Natural killer cell (primary cell): Measurements from ENCODE around the gene PUDP. TPM values are rescaled to one million over a fixed set of nuclear protein-coding genes. Genes with fewer than 3 reads are reported as not detected.

Source experiments
- ATAC-seq, 3 donors: fragments of 150-1000 bp in 2 of 3; fragments of 200-7000 bp in 1 of 3; cut with Tn5 transposase; 1 replicate in 1 of 3; 2 replicates in 2 of 3; pipeline ENCODE4 v1.10.0; 2021; ENCODE audit warnings: mild to moderate bottlenecking in 2 of 3, moderate library complexity in 2 of 3
- DNase-seq, 2 donors: peaks; one replicate each; pipeline versions ENCODE4 v3.0.0 to v3.0.0-alpha.2; 2013 to 2021; ENCODE audit warnings: mixed read lengths in 1 of 2
- H3K27ac ChIP-seq: one replicate; pipeline ENCODE4 v1.5.1; 2013; ENCODE audit warnings: mild to moderate bottlenecking, low read length
- H3K27me3 ChIP-seq: one replicate; pipeline ENCODE4 v1.6.1; 2013; ENCODE audit warnings: low read length; ENCODE audit not compliant: control insufficient read depth, insufficient read depth
- H3K36me3 ChIP-seq: one replicate; pipeline ENCODE4 v1.6.1; 2013; ENCODE audit warnings: low read length; ENCODE audit not compliant: control insufficient read depth, insufficient read depth
- H3K4me1 ChIP-seq: one replicate; pipeline ENCODE4 v1.6.1; 2013; ENCODE audit warnings: low read length; ENCODE audit not compliant: control insufficient read depth, insufficient read depth
- H3K4me3 ChIP-seq: one replicate; pipeline ENCODE4 v1.5.1; 2013; ENCODE audit warnings: low read length
- H3K9me3 ChIP-seq: one replicate; pipeline ENCODE4 v1.6.1; 2013; ENCODE audit warnings: low read length; ENCODE audit not compliant: control insufficient read depth, insufficient read depth
- H3K27ac Mint-ChIP-seq, 2 donors: one replicate each; pipeline ENCODE4 v1.8.0; 2022; ENCODE audit warnings: mild to moderate bottlenecking in 2 of 2, mixed read lengths in 2 of 2, moderate library complexity in 1 of 2
- H3K27me3 Mint-ChIP-seq, 2 donors: one replicate each; pipeline ENCODE4 v1.8.0; 2022; ENCODE audit warnings: low read depth in 2 of 2, mixed read lengths in 2 of 2
- H3K36me3 Mint-ChIP-seq: one replicate; pipeline ENCODE4 v1.8.0; 2022; ENCODE audit warnings: mixed read lengths
- H3K4me1 Mint-ChIP-seq, 2 donors: one replicate each; pipeline ENCODE4 v1.8.0; 2022; ENCODE audit warnings: mixed read lengths in 2 of 2
- H3K4me3 Mint-ChIP-seq: one replicate; pipeline ENCODE4 v1.8.0; 2022; ENCODE audit warnings: mild to moderate bottlenecking, moderate library complexity, mixed read lengths
- H3K9me3 Mint-ChIP-seq, 2 donors: one replicate each; pipeline ENCODE4 v1.8.0; 2022; ENCODE audit warnings: mixed read lengths in 2 of 2
- CTCF ChIP-seq: fragments of 200-600 bp; IDR thresholded peaks from one replicate; pipeline ENCODE4 v1.8.0; 2022; ENCODE audit warnings: antibody characterized with exemption
- WGBS: methylation state at CpG from one replicate; pipeline ENCODE4 v1.1.7; 2013; ENCODE audit warnings: missing lambda C conversion rate; ENCODE audit not compliant: insufficient coverage; 5-methylcytosine and 5-hydroxymethylcytosine counted together
- intact Hi-C: fragments of 100-400 bp; cut with micrococcal nuclease; formaldehyde crosslinking; loops from one replicate; pipeline ENCODE4 v1.14.2; 2022
- total RNA-seq, 4 donors: library from RNA; stranded (reverse); fragments of 120-200 nt in 1 of 4; gene quantifications; one replicate each; pipeline versions ENCODE4 v1.2.3 to v1.2.4, GENCODE V29; 2013 to 2022

Gene PUDP
- total RNA-seq, 3 donors from 2014 or later (not counting 1 experiment from before 2014, with no cell fraction given), result 5.4 to 11.4 (median 5.6) TPM

GRCh38 chrX:7119950-7120877, 27.7 kb downstream of the PUDP start:
- Mint-ChIP-seq H3K4me3 (no peak overlapping the region), H3K9me3 (no peaks in the 10 kb centered on the region), H3K27ac (no peak overlapping the region), H3K27me3 (no peaks in the 10 kb centered on the region), H3K4me1 (peaks cover 11 to 46% of the 10 kb centered on the region in 2 donors), H3K36me3 (peaks cover 11% of the 10 kb centered on the region)
- H3K27ac ChIP-seq, result no peak overlapping the region
- no peak for ATAC-seq
- H3K9me3 ChIP-seq, result no peaks in the 10 kb centered on the region
- no peak overlapping the region for H3K4me3 ChIP-seq
- H3K27me3 ChIP-seq, result no peaks in the 10 kb centered on the region
- H3K36me3 ChIP-seq, result no peaks in the 10 kb centered on the region
- DNase-seq, result no peak
- H3K4me1 ChIP-seq, result peaks cover 3% of the 10 kb centered on the region
- intact Hi-C loops, result no loop called here
- TF ChIP-seq CTCF, result no peak
- no CpG with 5 or more reads among the region's 7 CpGs for WGBS

- DNase-seq, result no peak
- Histone ChIP-seq H3K4me1 (peaks cover 3% of the 10 kb centered on the region), H3K27ac (no peak overlapping the region), H3K4me3 (no peak overlapping the region), H3K9me3 (no peaks in the 10 kb centered on the region), H3K27me3 (no peaks in the 10 kb centered on the region), H3K36me3 (no peaks in the 10 kb centered on the region)
- WGBS, result 91% methylated on average over 2 of the region's 3 CpGs
- H3K27ac Mint-ChIP-seq, result no peak overlapping the region
- H3K4me1 Mint-ChIP-seq, result peaks cover 20 to 37% of the 10 kb centered on the region in 2 donors
- no peak for TF ChIP-seq CTCF
- intact Hi-C loops, result no loop called here
- H3K36me3 Mint-ChIP-seq, result no peaks in the 10 kb centered on the region
- H3K27me3 Mint-ChIP-seq, result no peaks in the 10 kb centered on the region
- H3K4me3 Mint-ChIP-seq, result no peak overlapping the region
- no peaks in the 10 kb centered on the region for H3K9me3 Mint-ChIP-seq
- no peak for ATAC-seq
These were observed 30.4 kb downstream of the PUDP start for GRCh38 chrX:7117587-7117986.

GRCh38 chrX:7116081-7116480, 31.9 kb downstream of the PUDP start:
- DNase-seq (no peak), ATAC-seq (no peak)
- no peak overlapping the region for H3K4me3 Mint-ChIP-seq
- H3K4me1 Mint-ChIP-seq, result peaks cover 15 to 32% of the 10 kb centered on the region in 2 donors
- Histone ChIP-seq H3K36me3 (no peaks in the 10 kb centered on the region), H3K9me3 (no peaks in the 10 kb centered on the region), H3K4me3 (no peak overlapping the region), H3K4me1 (peaks cover 7% of the 10 kb centered on the region), H3K27ac (no peak overlapping the region), H3K27me3 (no peaks in the 10 kb centered on the region)
- H3K9me3 Mint-ChIP-seq, result no peaks in the 10 kb centered on the region
- H3K27me3 Mint-ChIP-seq, result no peaks in the 10 kb centered on the region
- intact Hi-C loops, result no loop called here
- TF ChIP-seq CTCF, result no peak
- no peaks in the 10 kb centered on the region for H3K36me3 Mint-ChIP-seq
- no peak overlapping the region for H3K27ac Mint-ChIP-seq
- WGBS, result 96% methylated on average over 3 of the region's 3 CpGs
